NB4 (cell line): ENCODE results near the gene GRM7.

Experiments used
- CTCF ChIP-seq: IDR thresholded peaks from one replicate; pipeline ENCODE4 v1.5.1; 2012; ENCODE audit warnings: low read depth, low read length
- MYC ChIP-seq: IDR thresholded peaks from 2 replicates; pipeline ENCODE4 v1.6.1; 2011; ENCODE audit warnings: low read depth, low read length
- POLR2A ChIP-seq: IDR thresholded peaks from 2 replicates; pipeline ENCODE4 v1.6.1; 2011; ENCODE audit warnings: mild to moderate bottlenecking; ENCODE audit not compliant: insufficient read length; ENCODE audit errors: extremely low read depth

DNA sequence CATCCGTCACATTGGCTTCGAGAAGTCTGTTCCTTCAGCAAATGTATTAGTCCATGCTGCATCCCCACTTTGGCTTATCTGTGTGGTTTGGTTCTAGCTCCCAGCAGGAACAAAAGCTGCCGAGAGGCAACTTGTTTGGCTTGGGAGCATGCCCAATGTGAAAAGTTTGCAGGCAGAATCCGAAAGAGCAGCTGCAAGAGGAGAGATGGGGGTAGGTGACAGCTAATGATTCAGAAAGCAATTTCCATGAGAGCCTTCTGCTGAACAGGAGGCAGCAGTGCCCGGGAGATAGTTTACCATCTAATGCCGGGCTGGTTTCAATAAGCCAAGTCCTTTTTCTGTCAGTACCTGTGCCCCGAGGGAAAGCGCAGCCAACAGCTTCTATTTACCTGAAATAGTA is 60.2 kb downstream of the GRM7 start:
- TF ChIP-seq POLR2A (no peak), MYC (no peak), CTCF (no peak)
